CD4-positive, alpha-beta T cell treated with Interferon gamma for 1 hour (primary cell): Measurements from ENCODE around the gene VCL.
A peak's percentile ranks its signal among the peaks of the same experiment; 100 is the strongest.

Experiments used
- DNase-seq: peaks from one replicate; pipeline ENCODE4 v3.0.0-alpha.2; 2020

The VCL gene

DNA sequence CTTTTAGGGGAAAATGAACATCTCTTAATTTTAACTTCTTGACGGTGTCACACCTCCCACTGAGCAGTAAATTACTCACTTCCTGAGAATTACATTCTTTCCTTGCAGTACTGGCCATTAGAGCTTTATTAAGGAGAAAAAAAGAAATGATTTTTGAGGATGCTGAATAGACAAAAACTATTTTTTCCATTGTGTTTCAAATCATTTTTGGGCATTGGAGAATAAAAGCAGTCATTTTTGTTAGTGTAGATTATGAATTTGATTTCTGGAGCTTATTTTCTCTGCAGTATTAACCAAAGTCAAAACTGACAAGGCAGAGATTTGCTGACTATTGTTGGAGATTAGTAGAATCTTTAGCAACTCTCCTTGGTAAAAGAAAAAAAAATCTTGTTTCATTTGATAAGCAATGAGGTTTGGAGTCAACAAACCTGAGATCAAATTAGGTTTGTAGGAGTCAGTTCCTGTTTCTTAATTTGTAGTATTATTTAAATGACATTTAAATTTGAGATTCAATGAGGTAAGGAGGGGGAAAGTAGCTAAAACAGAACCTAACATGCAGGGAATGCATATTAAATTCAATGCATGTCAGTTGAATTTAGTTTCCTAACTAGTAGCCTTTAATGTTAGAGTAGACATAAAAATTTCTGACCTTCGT lies 82.1 kb downstream of the VCL start:
- no peak for DNase-seq

DNA sequence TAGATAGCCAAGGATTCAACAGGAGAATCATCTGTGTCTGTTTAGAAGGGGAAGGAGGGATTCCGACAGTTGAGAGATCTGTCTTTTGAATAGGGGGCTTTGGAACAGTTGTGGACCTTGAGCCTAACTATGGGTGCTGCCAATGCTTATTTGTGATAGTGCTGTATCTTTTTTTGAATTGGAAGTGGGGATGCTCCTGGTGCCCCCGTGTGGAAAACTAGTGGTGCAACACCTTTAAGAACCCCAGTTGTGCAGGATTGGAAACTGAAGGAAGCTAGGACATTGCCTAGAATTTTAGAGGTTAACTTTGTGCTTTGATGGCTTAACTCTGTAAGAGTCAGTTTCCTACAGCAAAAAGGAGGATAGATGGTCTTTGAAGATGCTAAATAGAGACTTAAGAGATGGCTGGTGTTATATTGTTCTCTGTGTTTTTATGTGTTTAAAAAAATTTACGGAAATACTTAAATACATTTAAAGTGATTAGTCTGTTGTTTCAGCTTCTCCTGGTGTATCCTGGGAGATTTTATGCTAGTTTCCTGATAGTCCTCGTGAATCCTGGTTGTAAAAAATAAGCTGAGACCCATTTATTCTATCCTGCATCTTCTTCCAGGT lies 83.4 kb downstream of the VCL start:
- DNase-seq, result peak; percentile 31

DNA sequence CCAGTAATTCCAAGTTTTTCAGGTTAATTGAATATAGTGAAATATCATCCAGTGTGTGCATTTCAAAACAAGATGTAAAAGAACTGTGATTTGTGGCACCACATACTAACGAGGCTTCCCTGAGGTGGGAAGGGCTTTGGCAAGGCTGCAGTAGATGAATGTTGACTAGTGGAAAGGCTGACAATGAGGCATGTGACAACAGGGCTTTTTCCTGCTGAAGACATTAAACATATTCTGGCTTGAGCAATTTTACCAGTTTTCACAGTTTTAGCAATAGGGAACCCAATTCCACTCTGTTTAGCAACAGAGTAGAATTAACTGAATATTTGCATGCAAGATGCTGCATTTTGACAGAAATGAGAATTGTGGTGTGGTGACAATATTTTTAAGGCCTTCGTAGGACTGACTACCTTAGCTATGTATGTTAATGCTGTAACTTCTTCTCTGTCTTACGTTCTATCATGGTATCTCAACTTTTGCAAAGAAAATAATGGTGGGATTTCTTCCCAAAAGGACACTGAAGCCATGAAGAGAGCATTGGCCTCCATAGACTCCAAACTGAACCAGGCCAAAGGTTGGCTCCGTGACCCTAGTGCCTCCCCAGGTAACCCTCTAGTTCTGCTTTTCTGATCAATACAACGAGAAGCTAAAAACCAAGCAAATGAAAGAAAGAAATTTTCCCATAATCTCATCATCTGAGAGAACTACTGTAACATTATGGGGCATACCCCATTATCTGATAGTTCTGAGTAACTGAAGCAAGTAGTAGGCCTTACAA lies 84.2 kb downstream of the VCL start:
- no peak for DNase-seq

DNA sequence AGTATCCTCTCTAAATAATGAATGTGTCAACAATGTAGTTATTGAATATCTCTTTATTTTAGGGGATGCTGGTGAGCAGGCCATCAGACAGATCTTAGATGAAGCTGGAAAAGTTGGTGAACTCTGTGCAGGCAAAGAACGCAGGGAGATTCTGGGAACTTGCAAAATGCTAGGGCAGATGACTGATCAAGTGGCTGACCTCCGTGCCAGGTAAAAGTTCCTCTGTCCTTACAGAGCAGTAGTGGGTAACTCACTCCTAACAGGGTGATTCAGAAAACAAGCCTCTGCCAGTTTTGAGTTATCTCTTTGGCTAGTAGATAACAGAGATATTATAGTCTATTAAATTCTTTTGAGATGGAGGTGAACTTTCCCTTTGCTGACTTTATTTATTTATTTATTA lies 85.4 kb downstream of the VCL start:
- DNase-seq, result no peak

DNA sequence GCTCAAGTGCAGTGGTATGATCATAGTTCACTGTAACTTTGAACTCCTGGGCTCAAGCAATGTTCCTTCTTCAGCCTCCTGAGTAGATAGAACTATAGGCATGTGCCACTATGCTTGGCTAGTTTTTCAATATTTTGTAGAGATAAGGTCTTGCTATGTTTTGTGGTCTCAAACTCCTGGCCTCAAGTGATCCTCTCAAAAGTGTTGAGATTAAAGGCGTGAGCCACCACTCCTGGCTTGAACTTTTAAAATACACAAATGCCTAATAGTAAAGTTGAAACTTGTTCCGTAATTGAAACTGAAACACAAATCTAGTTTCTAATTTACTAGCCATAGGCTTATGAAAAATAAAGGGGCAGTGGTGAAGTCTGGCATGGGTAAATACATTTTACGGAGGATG lies 87.0 kb downstream of the VCL start:
- no peak for DNase-seq

DNA sequence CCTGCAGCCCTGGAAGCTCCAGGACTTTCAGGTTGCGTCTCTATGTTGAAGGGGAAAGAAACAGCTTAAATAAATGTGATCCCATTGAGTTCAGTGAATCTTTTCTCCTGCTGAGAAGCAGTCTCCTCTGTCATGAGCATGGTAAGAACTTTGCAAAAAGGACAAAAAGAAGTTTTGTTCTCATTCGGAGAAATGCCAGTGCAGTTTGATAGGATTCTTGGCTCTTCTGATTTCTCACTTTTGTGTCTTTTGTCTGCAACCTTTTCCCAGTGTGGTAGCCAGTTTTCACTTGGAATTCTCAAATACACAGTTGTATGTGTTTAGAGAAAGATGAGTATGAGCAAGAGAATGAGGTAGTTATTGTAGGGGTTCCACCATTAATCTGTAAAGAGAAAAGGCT lies 88.4 kb downstream of the VCL start:
- no peak for DNase-seq

DNA sequence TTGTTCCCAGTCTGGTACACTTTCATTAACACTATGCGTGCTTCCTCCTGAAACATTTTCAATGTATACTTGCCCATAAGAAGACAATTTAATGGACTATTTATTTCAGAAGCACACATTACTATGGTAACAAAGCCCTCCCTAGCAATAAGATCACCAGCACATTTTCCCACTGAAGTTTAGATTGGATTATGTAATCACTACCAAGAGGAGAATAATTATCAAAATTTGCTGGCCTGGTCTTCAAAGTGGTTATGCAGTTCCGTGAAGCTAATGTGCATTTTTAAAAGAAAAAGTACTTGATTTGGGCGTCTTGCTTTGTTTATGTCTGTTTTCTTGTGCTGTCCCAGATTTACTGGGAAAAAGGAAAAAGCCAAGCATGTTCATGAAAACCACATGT lies 90.8 kb downstream of the VCL start:
- DNase-seq, result no peak

DNA sequence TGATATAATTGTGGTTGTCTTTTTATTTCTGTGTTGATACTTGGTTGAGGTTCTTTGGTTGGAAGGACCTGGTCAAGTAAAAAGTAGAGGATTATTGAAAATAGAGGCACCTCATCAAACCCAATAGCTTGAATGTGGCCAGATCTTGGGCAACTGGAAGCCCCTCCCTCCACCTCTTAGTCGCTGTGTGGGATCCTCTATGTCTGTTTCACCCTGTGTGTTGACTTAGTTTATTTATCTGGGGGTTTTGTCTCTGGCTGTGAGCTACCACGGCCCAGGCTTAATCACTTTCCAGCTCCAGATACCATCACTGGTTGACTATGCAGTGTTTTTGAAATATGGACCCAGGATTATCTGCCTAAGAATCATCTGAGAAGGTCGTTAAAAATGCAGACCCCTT lies 94.5 kb downstream of the VCL start:
- no peak for DNase-seq

DNA sequence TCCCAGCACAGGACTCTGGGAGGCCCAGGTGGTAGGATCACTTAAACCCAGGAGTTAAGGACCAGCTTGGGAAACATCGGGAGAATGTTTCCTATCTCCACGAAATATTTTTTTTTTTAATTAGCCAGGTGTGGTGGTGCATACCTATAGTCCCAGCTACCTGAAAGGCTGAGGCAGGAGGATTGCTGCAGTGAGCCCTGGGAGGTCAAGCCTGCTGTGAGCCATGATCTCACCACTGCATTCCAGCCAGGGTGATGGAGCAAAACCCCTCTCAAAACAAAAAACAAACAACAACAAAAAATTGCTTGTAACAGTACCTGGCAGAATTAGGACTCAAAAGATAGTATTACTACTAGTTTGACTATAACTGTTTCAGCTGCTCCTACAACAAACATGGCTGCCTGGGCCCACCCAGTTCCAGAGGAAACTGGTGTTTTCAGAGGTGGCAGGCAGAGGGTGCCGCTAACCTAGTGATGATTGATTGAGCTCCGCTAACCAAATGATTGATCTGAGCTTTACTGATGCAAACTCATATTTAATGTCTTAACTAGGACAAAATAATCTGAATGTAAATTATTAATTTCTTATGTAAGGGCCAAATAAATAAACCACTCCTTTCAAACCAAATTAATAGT lies 95.7 kb downstream of the VCL start:
- no peak for DNase-seq

DNA sequence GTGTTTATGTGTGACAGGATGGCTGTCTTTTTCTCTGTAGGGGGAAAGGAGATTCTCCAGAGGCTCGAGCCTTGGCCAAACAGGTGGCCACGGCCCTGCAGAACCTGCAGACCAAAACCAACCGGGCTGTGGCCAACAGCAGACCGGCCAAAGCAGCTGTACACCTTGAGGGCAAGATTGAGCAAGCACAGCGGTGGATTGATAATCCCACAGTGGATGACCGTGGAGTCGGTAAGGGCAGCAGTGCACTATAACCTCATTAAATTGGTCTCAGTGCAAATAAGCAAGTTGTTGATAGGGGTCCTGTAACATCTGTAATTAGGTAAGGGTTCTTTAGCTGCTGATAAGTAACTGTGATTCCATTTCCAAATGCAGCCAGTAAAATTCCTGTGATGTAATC lies 96.3 kb downstream of the VCL start:
- DNase-seq, result no peak

DNA sequence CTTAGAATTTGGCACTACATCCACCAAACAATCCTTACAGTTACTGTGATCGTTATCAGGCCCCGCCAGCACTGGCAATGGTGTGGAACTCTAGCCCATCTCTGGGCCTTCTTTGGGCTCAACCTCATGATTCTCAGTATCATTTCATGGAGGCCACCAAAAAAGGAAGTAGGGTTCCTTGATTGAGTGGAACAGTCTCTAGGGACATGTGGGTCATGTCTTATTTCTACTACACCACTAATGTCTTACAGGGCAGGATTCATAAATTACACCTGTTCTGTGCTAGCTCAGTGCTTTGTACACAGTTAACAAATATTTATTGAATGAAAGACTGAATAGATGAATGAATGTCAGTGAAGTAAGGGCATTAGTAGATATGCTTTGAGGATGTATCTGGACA lies 98.9 kb downstream of the VCL start:
- no peak for DNase-seq

DNA sequence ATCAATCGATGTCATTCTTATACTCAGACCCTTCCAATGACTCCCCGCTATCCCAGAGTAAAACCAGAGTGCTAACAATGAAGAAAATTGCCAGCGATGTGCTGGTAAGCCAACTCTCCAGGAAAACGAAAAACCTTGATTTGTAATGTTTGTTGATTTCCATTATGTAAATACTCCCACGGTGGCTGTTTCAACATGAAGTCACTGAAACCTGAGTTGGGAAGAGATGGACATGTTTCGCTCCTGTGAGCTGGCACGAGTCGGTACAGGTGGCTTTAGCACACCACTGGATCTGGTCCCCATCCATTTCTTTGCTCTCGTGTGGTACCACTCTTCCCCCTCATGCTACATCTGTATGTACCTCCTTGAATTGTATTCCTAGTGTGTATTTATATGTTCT lies 99.9 kb downstream of the VCL start:
- no peak for DNase-seq

DNA sequence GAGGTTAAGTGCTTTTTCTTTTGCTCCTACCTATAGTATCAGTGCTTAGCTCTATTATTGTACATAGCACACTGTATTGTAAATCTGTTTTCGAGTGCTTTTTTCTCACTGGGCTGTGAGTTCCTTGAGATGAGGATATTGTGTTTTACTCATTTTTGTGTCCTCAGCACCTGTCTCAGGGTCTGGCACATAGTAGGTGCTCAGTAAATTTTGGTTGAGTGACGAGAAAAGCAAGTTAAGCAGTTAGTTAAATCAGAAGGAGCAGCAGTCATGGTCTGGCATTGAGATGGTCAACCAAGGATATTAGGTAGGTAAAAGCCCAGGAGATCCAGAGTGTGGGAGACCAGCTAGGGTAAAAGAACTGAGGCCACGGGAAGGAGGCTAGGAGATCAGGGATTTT lies 101.5 kb downstream of the VCL start:
- no peak for DNase-seq

DNA sequence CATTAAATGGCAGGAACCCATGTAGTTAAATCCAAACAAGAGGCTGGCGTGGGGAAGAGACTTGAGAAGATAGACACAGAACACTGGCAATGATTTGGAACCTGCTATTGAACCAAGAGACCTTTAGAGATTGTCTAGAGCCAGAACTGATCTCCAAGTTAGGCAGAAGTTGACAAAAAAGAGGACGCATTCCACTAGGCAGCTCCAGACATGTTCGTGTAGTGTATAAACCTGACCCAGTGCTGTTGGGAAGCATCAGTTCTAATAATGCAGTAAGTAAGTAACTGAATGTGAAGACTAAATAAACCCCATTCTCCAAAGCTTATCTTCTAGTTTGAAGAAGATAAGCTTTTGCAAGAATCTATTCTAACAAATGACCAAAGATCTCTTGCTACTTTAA lies 101.9 kb downstream of the VCL start:
- DNase-seq, result no peak

DNA sequence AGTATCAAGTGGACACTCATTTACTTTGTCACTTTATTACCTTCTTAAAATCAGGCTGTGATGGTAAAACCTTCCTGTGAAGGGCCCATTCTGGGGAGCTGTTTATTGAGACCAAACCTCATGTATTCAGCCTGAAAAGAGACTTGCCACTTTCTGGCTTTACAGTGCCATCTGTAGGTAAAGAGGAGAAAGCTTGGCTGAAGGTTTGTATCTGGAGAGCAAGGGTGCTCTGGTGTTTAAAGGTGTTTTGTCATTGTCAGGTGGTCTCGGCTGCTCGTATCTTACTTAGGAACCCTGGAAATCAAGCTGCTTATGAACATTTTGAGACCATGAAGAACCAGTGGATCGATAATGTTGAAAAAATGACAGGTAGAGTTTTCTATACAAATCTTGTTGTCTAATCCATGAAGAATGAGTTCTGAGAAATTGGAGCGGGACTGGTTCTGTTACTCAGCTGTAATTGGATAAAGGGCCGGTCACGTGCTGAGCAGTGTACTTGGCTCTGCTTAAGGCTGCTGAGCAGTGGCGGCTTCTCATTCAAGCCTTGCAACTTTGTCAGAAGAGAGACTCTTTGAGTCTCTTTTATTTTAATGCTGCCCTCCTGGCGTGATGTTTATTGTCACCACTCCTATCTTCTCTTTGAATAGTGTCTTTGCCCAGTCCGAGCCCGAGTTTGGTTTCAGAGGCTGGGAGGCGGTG lies 105.8 kb downstream of the VCL start:
- no peak for DNase-seq

DNA sequence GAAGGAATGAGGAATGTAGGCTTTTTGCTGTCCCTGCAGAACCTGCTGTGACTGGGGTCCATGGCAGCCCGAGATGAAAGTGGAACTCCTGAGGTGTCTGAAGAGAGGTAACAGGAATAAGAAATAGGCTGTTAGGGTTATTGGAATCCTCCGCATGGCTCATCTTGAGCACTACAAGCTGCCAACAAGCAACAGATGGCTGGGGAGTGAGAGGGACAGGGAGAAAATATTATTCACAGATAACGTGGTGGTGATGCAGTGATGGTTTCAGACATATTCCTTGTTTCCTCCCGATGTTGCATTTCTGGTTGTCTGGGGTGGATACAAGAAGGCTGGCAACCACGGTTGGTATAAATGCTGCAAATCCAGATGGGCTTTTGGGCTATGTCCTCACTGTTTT lies 106.6 kb downstream of the VCL start:
- no peak for DNase-seq

DNA sequence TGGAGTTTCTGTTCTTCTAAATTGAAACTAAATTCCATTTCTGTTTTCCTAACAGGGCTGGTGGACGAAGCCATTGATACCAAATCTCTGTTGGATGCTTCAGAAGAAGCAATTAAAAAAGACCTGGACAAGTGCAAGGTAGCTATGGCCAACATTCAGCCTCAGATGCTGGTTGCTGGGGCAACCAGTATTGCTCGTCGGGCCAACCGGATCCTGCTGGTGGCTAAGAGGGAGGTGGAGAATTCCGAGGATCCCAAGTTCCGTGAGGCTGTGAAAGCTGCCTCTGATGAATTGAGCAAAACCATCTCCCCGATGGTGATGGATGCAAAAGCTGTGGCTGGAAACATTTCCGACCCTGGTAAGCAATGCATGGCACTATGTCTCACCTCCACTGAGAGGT lies 107.1 kb downstream of the VCL start:
- DNase-seq, result no peak

DNA sequence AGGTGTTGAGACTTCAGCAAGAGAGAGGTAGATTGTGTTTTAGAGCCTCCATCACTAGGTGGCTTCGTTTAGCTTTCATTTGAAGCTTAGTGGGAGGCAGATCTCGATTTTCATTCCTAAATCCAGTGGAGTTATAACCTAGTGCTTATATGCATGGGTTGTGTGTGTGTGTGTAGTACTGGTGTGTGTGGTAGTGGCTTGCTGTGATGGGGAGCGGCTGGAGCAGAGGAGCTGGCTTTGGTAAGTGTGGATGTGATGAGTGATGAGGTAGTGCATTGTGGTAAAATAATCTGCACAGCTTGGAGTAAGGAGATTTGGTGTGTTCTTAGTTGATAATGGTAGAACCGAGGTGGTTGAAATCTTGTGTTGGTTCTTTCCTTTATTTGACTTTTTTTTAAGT lies 109.5 kb downstream of the VCL start:
- DNase-seq, result no peak

DNA sequence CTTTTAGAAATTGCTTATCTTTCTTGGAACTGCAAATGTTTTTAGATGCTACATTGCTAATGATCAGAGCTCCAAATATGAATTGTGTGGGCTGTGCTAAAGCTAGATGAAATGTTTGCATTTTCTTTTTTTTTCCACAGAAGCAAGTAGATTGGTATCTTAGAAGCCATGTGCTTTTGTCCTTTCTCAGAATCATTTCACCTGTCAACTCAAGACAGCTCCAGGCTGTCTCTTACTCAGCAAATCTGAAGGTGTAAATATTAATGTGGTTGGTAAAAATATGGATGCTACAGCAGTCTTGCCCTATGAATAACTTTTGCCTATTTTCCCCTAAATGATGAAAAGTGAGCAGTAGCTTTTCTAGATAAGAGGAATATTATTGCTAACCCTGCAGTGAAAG lies 111.5 kb downstream of the VCL start:
- DNase-seq, result no peak

DNA sequence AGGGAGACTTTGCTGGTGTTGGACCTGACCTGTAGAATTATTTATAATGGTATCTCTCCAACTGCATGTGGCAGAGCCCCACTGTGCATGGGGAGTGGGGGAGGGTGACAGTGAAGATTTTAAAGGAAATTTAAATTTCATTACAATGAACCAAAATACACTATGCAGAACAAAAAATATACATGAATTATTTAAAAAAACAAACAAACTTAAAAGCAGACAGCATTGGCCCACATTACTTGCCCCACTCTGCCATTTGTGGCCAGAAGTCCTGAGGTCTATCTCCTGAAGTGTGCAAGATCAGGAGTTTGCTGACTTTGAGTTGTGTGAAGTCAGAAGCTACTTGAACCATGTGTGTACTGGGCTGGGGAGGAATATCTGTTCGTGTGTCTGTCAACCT lies 112.2 kb downstream of the VCL start:
- no peak for DNase-seq

DNA sequence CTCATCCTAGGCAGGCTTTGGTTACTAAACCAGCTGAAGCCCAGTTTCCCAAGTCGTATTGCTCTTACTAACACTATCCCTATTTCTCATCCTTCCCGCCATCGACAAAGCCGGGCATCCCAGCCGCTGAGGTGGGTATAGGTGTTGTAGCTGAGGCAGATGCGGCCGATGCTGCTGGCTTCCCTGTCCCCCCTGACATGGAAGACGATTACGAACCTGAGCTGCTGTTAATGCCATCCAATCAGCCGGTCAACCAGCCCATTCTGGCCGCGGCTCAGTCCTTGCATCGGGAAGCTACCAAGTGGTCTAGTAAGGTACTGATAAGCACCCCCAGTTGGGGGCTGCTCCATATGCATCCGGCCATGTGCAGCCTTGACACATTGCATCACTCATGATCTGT lies 113.9 kb downstream of the VCL start:
- DNase-seq, result no peak

DNA sequence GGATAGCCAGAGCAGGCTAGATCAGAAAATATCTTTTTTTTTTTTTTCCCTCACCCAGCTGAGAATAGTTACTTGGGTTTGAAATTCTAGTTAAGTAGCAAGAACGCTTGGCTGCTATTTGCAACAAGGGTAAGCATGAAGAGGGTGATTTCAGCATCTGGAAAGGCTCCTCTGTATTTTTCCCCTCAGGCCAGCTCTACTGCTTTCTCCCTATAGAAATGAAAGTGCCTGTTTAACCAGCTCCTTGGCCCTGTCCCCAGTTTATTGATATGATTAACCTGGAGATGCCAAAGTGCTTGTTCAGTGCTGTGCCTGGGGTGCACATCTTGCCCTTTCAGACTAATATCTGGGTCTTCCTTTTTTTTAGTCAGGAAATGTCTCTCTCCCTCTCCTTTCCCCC lies 115.6 kb downstream of the VCL start:
- DNase-seq, result no peak

DNA sequence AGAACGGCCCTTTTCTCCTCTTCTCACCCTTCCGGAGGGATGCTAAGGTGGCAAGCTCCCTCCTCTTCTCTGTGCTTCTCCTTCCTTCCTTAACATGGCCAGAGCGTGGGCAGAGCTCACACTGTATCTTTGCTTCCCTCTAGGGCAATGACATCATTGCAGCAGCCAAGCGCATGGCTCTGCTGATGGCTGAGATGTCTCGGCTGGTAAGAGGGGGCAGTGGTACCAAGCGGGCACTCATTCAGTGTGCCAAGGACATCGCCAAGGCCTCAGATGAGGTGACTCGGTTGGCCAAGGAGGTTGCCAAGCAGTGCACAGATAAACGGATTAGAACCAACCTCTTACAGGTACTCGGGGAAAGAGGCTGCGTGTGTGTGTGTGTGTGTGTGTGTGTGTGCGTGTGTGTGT lies 116.1 kb downstream of the VCL start:
- no peak for DNase-seq
